Uterus (tissue), 2 donors: ENCODE data around the gene HS6ST1.

Source experiments
- POLR2A ChIP-seq, 2 donors: fragments of 450-650 bp; IDR thresholded peaks; one replicate each; pipeline ENCODE4 v1.6.1; 2016; ENCODE audit warnings: antibody characterized with exemption in 2 of 2, mild to moderate bottlenecking in 1 of 2, moderate library complexity in 1 of 2
- TF ChIP-seq, protein P1 (sequence below), 4 experiments: fragments of 200-600 bp in 2 of 4; fragments of 450-650 bp in 2 of 4; sonication (generic) in 2 of 4; IDR thresholded peaks; one replicate each; pipeline ENCODE4 v1.5.1; 2016 to 2019; ENCODE audit warnings: antibody characterized with exemption in 4 of 4, mild to moderate bottlenecking in 2 of 4, moderate library complexity in 1 of 4

DNA sequence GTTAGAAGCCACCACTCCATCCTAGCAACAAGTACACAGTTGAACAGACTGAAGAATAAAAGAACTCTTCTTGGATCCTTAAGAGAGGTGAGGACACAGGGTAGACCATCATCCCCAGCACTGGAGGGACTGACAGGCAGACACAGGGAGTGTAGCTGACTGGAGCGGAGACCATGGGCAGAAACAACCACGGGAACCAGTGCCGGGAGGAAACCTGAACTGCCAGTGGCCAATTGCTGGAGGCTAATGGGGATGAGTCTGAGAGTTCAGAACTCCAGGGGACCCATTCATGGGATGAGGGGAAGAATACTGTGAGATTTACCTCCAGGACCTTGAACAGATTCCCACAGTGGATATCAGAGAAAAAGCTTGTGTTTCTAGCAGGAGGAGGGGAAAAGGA lies 76.8 kb downstream of the HS6ST1 start:
- TF ChIP-seq, protein P1, sequence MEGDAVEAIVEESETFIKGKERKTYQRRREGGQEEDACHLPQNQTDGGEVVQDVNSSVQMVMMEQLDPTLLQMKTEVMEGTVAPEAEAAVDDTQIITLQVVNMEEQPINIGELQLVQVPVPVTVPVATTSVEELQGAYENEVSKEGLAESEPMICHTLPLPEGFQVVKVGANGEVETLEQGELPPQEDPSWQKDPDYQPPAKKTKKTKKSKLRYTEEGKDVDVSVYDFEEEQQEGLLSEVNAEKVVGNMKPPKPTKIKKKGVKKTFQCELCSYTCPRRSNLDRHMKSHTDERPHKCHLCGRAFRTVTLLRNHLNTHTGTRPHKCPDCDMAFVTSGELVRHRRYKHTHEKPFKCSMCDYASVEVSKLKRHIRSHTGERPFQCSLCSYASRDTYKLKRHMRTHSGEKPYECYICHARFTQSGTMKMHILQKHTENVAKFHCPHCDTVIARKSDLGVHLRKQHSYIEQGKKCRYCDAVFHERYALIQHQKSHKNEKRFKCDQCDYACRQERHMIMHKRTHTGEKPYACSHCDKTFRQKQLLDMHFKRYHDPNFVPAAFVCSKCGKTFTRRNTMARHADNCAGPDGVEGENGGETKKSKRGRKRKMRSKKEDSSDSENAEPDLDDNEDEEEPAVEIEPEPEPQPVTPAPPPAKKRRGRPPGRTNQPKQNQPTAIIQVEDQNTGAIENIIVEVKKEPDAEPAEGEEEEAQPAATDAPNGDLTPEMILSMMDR (IDR thresholded peaks at IDR 0.05), result no peak
- no peak for TF ChIP-seq POLR2A (IDR thresholded peaks at IDR 0.05)
